CD4-positive, CD25-positive, alpha-beta regulatory T cell (primary cell): ENCODE data around the gene TRPV5. TPM values are rescaled to one million over a fixed set of nuclear protein-coding genes. Genes with fewer than 3 reads are reported as not detected.

Source experiments
- ATAC-seq, 2 donors: fragments of 150-1000 bp; cut with Tn5 transposase; one replicate each; pipeline ENCODE4 v1.10.0; 2021; ENCODE audit warnings: low read depth in 2 of 2, moderate number of reproducible peaks in 2 of 2, moderate library complexity in 1 of 2
- DNase-seq, 3 donors: peaks; one replicate each; pipeline versions ENCODE4 v3.0.0 to v3.0.0-alpha.2; 2012 to 2022; ENCODE audit warnings: mixed read lengths in 1 of 3
- H3K27ac ChIP-seq: one replicate; pipeline ENCODE4 v1.7.0; 2013; ENCODE audit warnings: mild to moderate bottlenecking, low read length; ENCODE audit not compliant: insufficient read depth, poor library complexity, severe bottlenecking
- H3K27me3 ChIP-seq: one replicate; pipeline ENCODE4 v1.7.0; 2013; ENCODE audit warnings: low read length; ENCODE audit not compliant: control insufficient read depth, insufficient read depth
- H3K36me3 ChIP-seq: one replicate; pipeline ENCODE4 v1.7.0; 2013; ENCODE audit warnings: mild to moderate bottlenecking, low read length, moderate library complexity; ENCODE audit not compliant: control insufficient read depth, insufficient read depth
- H3K4me1 ChIP-seq: 2 replicates; pipeline ENCODE4 v1.7.0; 2013; ENCODE audit warnings: mild to moderate bottlenecking, low read length; ENCODE audit not compliant: insufficient read depth, control insufficient read depth, poor library complexity, severe bottlenecking
- H3K4me3 ChIP-seq: one replicate; pipeline ENCODE4 v1.7.0; 2013; ENCODE audit warnings: low read depth, mild to moderate bottlenecking, low read length, moderate library complexity
- H3K9me3 ChIP-seq, 2 experiments: 1 replicate in 1 of 2; 2 replicates in 1 of 2; pipeline ENCODE4 v1.7.0; 2013; ENCODE audit warnings: low read length in 2 of 2, mild to moderate bottlenecking in 1 of 2, moderate library complexity in 1 of 2; ENCODE audit not compliant: control insufficient read depth in 2 of 2
- H3K27ac Mint-ChIP-seq, 3 donors: one replicate each; pipeline ENCODE4 v1.8.0; 2020 to 2022; ENCODE audit warnings: mild to moderate bottlenecking in 3 of 3, mixed read lengths in 3 of 3, moderate library complexity in 2 of 3
- H3K27me3 Mint-ChIP-seq: one replicate; pipeline ENCODE4 v1.8.0; 2022; ENCODE audit warnings: mild to moderate bottlenecking, mixed read lengths
- H3K36me3 Mint-ChIP-seq: one replicate; pipeline ENCODE4 v1.8.0; 2020; ENCODE audit warnings: mixed read lengths
- H3K4me1 Mint-ChIP-seq, 4 donors: one replicate each; pipeline ENCODE4 v1.8.0; 2020 to 2022; ENCODE audit warnings: mixed read lengths in 4 of 4, mild to moderate bottlenecking in 1 of 4
- H3K4me3 Mint-ChIP-seq, 4 donors: one replicate each; pipeline ENCODE4 v1.8.0; 2020 to 2022; ENCODE audit warnings: mild to moderate bottlenecking in 4 of 4, mixed read lengths in 4 of 4, moderate library complexity in 3 of 4
- H3K9me3 Mint-ChIP-seq, 7 donors: one replicate each; pipeline ENCODE4 v1.8.0; 2020 to 2022; ENCODE audit warnings: mixed read lengths in 7 of 7, mild to moderate bottlenecking in 3 of 7, moderate library complexity in 2 of 7
- polyA plus RNA-seq, 4 donors: library from polyadenylated mRNA; unstranded; fragments of 300-500 nt; fragmentation: Illumina TruSeq; gene quantifications; one replicate each; pipeline ENCODE4 v1.2.3, GENCODE V29; 2021
- total RNA-seq: library from RNA; stranded (reverse); gene quantifications from one replicate; pipeline ENCODE4 v1.2.3, GENCODE V29; 2022

Gene TRPV5
- total and polyA plus RNA-seq, 5 donors from 2014 or later = not detected

DNA sequence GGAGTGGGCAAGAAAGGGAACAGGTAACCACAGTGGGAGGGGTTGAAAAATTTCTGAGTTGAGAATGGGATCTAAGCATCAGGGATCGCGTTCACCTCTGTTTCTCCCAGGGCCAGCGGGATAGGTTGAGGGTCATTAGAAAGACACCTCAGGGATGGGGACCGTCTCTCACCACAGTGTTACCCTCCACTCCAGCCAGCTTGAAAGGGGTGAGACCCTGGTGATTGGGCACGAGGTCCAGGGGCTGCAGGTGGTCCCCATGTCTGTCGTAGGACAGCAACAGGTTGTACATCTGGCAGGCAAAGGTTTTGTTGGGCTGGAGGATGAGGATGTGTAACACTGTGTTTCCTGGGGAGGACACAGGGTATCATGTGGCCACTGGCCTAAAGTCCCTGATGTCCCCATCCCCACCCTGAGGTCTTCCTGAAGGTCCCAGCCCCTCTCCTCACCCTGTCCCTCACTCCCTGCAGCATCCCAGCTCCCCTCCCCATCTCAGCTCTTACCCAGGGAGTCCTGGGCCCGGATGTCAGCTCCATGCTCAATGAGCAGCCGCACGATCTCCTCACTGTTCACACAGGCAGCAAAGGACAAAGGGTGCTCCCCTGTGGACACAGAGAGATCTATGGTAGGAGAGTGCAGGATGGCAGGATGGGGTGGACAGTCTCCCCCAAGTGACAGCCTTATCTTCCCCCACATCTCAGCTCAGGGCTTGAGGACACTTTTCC lies 57.1 kb downstream of the TRPV5 start:
- Mint-ChIP-seq H3K27ac (peak overlapping the region in 1 of 3 donors; percentile 52), H3K4me1 (peaks cover 0 to 4% (median 2%) of the 10 kb centered on the region in 4 donors), H3K9me3 (peaks cover 0 to 2% (median 0%) of the 10 kb centered on the region in 7 donors), H3K36me3 (no peaks in the 10 kb centered on the region), H3K4me3 (peak overlapping the region in 1 of 4 donors; percentile 51), H3K27me3 (peaks cover 12% of the 10 kb centered on the region)
- Histone ChIP-seq H3K27me3 (peaks cover 3% of the 10 kb centered on the region), H3K4me1 (peaks cover 3% of the 10 kb centered on the region), H3K9me3 (no peaks in the 10 kb centered on the region), H3K36me3 (no peaks in the 10 kb centered on the region), H3K4me3 (no peak overlapping the region), H3K27ac (no peak overlapping the region)
- DNase-seq (no peak), ATAC-seq (no peak)

DNA sequence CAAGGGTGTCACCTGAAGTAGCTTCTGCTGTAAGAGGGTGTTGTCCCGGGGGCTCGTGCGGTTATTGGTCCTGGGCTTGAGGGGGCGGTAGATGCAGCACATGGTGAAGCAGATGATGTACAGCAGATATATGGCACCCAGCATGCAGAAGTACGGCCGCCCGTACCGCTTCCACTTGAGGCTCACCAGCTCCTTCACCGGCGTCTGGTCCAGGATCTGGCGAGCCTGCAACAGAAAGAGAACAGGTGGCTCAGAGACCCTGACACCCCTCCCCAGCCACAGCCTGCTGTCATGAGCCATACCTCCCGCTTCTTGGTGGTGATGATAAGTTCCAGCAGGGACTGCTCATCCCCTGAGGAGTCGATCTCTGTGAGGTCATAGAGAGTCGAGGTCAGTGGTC lies 58.1 kb downstream of the TRPV5 start:
- Mint-ChIP-seq H3K36me3 (no peaks in the 10 kb centered on the region), H3K4me1 (no peaks in the 10 kb centered on the region), H3K4me3 (no peak overlapping the region), H3K9me3 (peaks cover 0 to 2% (median 0%) of the 10 kb centered on the region in 7 donors), H3K27ac (no peak overlapping the region), H3K27me3 (peaks cover 5% of the 10 kb centered on the region)
- ATAC-seq (no peak), DNase-seq (no peak)
- no peaks in the 10 kb centered on the region for H3K4me1 ChIP-seq
- H3K9me3 ChIP-seq = no peaks in the 10 kb centered on the region
- H3K27me3 ChIP-seq = peaks cover 3% of the 10 kb centered on the region
- H3K4me3 ChIP-seq = no peak overlapping the region
- no peak overlapping the region for H3K27ac ChIP-seq
- no peaks in the 10 kb centered on the region for H3K36me3 ChIP-seq

DNA sequence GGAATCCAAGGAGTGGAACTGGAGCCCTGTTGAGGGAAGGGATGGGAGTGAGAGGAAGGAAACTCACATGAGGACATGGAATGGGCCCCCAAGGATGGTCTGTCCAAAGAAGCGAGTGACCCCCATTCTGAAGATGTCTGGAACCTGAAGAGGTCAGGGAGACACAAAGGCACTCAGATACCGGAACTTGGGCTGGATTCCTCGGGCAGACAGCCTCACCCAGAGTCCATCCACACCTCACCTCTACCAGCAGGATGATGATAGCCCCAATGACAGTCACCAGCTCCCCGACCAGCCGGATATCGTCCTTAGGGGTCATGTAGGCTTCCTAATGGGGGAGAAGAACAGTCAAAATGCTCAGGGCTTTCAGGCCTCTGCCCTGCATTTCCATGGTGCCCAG lies 58.7 kb downstream of the TRPV5 start:
- no peaks in the 10 kb centered on the region for H3K9me3 ChIP-seq
- H3K27me3 Mint-ChIP-seq = peaks cover 4% of the 10 kb centered on the region
- peaks cover 0 to 4% (median 0%) of the 10 kb centered on the region in 7 donors for H3K9me3 Mint-ChIP-seq
- H3K36me3 ChIP-seq = no peaks in the 10 kb centered on the region
- no peak overlapping the region for H3K4me3 ChIP-seq
- no peak overlapping the region for H3K27ac Mint-ChIP-seq
- no peaks in the 10 kb centered on the region for H3K4me1 ChIP-seq
- ATAC-seq (no peak), DNase-seq (no peak)
- no peaks in the 10 kb centered on the region for H3K4me1 Mint-ChIP-seq
- peaks cover 3% of the 10 kb centered on the region for H3K36me3 Mint-ChIP-seq
- no peak overlapping the region for H3K27ac ChIP-seq
- H3K4me3 Mint-ChIP-seq = no peak overlapping the region
- H3K27me3 ChIP-seq = peaks cover 3% of the 10 kb centered on the region

DNA sequence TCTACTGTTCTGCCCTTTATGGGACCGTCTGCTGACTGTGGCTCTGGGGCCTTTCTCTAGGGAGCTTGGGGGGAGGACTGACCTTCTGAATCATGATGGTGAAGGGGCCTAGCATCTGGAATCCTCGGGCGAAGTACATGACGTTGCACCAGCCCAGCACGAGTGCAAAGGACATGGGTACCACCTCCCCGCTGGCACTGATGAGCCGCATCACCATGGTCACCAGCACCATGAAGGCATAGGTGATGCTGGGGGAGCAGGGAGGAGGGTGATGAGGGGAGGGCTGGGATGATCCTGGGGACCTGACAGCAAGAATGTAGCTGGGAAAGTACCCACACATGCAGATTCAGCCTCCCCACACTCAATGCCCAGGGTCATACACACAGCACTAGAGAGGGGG lies 59.1 kb downstream of the TRPV5 start:
- ATAC-seq (no peak), DNase-seq (no peak)
- peaks cover 2% of the 10 kb centered on the region for H3K36me3 ChIP-seq
- peaks cover 0 to 4% (median 0%) of the 10 kb centered on the region in 7 donors for H3K9me3 Mint-ChIP-seq
- H3K4me3 ChIP-seq = no peak overlapping the region
- peaks cover 4% of the 10 kb centered on the region for H3K27me3 Mint-ChIP-seq
- peaks cover 3% of the 10 kb centered on the region for H3K27me3 ChIP-seq
- H3K4me1 Mint-ChIP-seq = no peaks in the 10 kb centered on the region
- H3K4me1 ChIP-seq = no peaks in the 10 kb centered on the region
- no peak overlapping the region for H3K27ac Mint-ChIP-seq
- peaks cover 7% of the 10 kb centered on the region for H3K36me3 Mint-ChIP-seq
- H3K9me3 ChIP-seq = no peaks in the 10 kb centered on the region
- H3K4me3 Mint-ChIP-seq = no peak overlapping the region
- no peak overlapping the region for H3K27ac ChIP-seq

DNA sequence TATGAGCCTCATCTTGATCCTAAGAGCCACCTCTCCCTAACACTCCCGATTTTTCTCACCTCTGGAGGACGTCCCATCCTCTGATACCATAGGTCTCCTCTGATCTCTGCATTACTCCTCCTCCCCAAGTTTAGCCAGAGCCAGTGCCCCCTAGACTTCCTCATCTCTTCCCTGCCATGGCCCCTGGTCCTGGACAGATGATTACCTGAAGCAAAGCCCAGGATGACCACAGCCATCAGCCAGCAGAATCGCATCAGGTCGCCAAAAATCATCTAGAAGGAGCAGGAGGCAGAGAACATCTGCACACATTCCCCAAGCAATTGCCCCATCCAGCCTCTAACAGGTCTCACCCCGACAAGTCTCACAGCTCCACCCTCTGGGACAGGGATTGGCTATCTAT lies 59.7 kb downstream of the TRPV5 start:
- no peaks in the 10 kb centered on the region for H3K4me1 Mint-ChIP-seq
- peaks cover 0 to 4% (median 0%) of the 10 kb centered on the region in 7 donors for H3K9me3 Mint-ChIP-seq
- ATAC-seq = no peak
- Histone ChIP-seq H3K27ac (no peak overlapping the region), H3K27me3 (peaks cover 3% of the 10 kb centered on the region), H3K9me3 (no peaks in the 10 kb centered on the region), H3K36me3 (peaks cover 3% of the 10 kb centered on the region), H3K4me1 (no peaks in the 10 kb centered on the region), H3K4me3 (no peak overlapping the region)
- no peak overlapping the region for H3K4me3 Mint-ChIP-seq
- peaks cover 4% of the 10 kb centered on the region for H3K27me3 Mint-ChIP-seq
- peaks cover 9% of the 10 kb centered on the region for H3K36me3 Mint-ChIP-seq
- DNase-seq = no peak
- peak overlapping the region in 2 of 3 donors; percentile 13 to 90 for H3K27ac Mint-ChIP-seq

DNA sequence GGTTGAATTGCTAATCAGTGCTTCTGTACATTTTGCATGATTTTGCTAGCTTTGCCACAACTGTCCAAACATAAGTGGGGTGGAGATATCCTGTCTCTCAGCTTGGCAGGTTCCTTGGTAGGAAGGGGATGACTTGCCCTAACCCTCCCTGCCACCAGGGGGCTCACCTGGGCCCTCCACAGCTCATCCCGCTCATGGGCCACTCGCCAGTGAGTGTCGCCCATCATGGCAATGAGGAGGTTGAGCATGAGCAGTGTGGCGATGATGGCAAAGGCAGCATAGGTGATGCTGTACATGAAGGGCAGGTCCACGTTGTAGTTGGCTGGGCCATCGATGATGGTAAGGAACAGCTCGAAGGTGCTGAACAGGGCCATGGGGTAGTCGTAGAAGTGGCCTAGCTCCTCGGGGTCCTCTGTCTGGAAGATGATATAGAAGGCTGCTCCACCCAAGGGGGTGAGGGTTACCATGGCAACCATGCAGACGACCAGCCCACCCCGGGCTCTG lies 60.2 kb downstream of the TRPV5 start:
- Histone ChIP-seq H3K27me3 (peaks cover 2% of the 10 kb centered on the region), H3K36me3 (peaks cover 3% of the 10 kb centered on the region), H3K4me1 (no peaks in the 10 kb centered on the region), H3K9me3 (no peaks in the 10 kb centered on the region), H3K4me3 (no peak overlapping the region), H3K27ac (no peak overlapping the region)
- Mint-ChIP-seq H3K27ac (peak overlapping the region in 1 of 3 donors; percentile 84), H3K9me3 (peaks cover 0 to 4% (median 0%) of the 10 kb centered on the region in 7 donors), H3K4me3 (no peak overlapping the region), H3K36me3 (peaks cover 9% of the 10 kb centered on the region), H3K27me3 (peaks cover 4% of the 10 kb centered on the region), H3K4me1 (no peaks in the 10 kb centered on the region)
- DNase-seq (peak in 1 of 3 donors; percentile 47), ATAC-seq (no peak)

GRCh38 chr7:142872106-142872675 lies 61.4 kb downstream of the TRPV5 start:
- Histone ChIP-seq H3K4me3 (no peak overlapping the region), H3K27me3 (no peaks in the 10 kb centered on the region), H3K4me1 (no peaks in the 10 kb centered on the region), H3K36me3 (peaks cover 3% of the 10 kb centered on the region), H3K9me3 (no peaks in the 10 kb centered on the region), H3K27ac (no peak overlapping the region)
- no peak overlapping the region for H3K27ac Mint-ChIP-seq
- ATAC-seq (no peak), DNase-seq (no peak)
- H3K36me3 Mint-ChIP-seq = peaks cover 9% of the 10 kb centered on the region
- no peak overlapping the region for H3K4me3 Mint-ChIP-seq
- peaks cover 0 to 4% (median 0%) of the 10 kb centered on the region in 7 donors for H3K9me3 Mint-ChIP-seq
- H3K4me1 Mint-ChIP-seq = peaks cover 0 to 2% (median 0%) of the 10 kb centered on the region in 4 donors
- H3K27me3 Mint-ChIP-seq = peaks cover 4% of the 10 kb centered on the region
